Esophagus muscularis mucosa (tissue), 3 donors: ENCODE measurements around the gene MAGI1.

ENCODE experiments used
- POLR2A ChIP-seq: fragments of 450-650 bp; IDR thresholded peaks from one replicate; pipeline ENCODE4 v1.6.1; 2017; ENCODE audit warnings: antibody characterized with exemption, moderate library complexity, mild to moderate bottlenecking, low read depth
- TF ChIP-seq, protein P1 (sequence below), 3 experiments: fragments of 200-600 bp in 2 of 3; fragments of 450-650 bp in 1 of 3; sonication (generic) in 2 of 3; IDR thresholded peaks; one replicate each; pipeline ENCODE4 v1.5.1; 2017 to 2019; ENCODE audit warnings: antibody characterized with exemption in 3 of 3, mild to moderate bottlenecking in 2 of 3, moderate library complexity in 1 of 3

DNA sequence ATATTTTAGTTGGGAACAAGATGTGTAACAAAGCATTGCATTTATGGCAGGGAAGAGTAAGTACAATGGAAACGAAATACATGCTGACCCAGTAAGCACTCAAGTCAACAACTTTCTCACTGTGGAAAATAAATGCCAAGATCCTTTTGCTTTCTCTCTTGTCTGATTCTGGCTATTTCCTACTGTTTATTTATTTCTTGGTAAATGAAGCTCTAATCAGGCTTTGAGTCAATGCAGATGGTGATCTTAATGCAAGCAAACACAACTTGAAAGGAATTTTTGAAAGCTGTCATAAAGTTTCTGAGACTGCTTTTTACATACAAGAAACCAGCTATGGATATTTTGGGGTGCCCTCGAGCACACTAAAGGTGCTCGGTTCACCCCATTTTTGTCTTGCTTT lies 624.8 kb downstream of the MAGI1 start:
- TF ChIP-seq POLR2A, result no peak
- TF ChIP-seq, protein P1, sequence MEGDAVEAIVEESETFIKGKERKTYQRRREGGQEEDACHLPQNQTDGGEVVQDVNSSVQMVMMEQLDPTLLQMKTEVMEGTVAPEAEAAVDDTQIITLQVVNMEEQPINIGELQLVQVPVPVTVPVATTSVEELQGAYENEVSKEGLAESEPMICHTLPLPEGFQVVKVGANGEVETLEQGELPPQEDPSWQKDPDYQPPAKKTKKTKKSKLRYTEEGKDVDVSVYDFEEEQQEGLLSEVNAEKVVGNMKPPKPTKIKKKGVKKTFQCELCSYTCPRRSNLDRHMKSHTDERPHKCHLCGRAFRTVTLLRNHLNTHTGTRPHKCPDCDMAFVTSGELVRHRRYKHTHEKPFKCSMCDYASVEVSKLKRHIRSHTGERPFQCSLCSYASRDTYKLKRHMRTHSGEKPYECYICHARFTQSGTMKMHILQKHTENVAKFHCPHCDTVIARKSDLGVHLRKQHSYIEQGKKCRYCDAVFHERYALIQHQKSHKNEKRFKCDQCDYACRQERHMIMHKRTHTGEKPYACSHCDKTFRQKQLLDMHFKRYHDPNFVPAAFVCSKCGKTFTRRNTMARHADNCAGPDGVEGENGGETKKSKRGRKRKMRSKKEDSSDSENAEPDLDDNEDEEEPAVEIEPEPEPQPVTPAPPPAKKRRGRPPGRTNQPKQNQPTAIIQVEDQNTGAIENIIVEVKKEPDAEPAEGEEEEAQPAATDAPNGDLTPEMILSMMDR (IDR thresholded peaks at IDR 0.05), result no peak
